ENCODE results near the gene KIF1A.

The KIF1A gene, protein sequence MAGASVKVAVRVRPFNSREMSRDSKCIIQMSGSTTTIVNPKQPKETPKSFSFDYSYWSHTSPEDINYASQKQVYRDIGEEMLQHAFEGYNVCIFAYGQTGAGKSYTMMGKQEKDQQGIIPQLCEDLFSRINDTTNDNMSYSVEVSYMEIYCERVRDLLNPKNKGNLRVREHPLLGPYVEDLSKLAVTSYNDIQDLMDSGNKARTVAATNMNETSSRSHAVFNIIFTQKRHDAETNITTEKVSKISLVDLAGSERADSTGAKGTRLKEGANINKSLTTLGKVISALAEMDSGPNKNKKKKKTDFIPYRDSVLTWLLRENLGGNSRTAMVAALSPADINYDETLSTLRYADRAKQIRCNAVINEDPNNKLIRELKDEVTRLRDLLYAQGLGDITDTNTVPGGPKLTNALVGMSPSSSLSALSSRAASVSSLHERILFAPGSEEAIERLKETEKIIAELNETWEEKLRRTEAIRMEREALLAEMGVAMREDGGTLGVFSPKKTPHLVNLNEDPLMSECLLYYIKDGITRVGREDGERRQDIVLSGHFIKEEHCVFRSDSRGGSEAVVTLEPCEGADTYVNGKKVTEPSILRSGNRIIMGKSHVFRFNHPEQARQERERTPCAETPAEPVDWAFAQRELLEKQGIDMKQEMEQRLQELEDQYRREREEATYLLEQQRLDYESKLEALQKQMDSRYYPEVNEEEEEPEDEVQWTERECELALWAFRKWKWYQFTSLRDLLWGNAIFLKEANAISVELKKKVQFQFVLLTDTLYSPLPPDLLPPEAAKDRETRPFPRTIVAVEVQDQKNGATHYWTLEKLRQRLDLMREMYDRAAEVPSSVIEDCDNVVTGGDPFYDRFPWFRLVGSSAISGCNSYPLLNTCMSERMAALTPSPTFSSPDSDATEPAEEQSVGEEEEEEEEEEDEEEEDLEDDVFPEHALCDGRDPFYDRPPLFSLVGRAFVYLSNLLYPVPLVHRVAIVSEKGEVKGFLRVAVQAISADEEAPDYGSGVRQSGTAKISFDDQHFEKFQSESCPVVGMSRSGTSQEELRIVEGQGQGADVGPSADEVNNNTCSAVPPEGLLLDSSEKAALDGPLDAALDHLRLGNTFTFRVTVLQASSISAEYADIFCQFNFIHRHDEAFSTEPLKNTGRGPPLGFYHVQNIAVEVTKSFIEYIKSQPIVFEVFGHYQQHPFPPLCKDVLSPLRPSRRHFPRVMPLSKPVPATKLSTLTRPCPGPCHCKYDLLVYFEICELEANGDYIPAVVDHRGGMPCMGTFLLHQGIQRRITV (N-terminal part only)

DNA sequence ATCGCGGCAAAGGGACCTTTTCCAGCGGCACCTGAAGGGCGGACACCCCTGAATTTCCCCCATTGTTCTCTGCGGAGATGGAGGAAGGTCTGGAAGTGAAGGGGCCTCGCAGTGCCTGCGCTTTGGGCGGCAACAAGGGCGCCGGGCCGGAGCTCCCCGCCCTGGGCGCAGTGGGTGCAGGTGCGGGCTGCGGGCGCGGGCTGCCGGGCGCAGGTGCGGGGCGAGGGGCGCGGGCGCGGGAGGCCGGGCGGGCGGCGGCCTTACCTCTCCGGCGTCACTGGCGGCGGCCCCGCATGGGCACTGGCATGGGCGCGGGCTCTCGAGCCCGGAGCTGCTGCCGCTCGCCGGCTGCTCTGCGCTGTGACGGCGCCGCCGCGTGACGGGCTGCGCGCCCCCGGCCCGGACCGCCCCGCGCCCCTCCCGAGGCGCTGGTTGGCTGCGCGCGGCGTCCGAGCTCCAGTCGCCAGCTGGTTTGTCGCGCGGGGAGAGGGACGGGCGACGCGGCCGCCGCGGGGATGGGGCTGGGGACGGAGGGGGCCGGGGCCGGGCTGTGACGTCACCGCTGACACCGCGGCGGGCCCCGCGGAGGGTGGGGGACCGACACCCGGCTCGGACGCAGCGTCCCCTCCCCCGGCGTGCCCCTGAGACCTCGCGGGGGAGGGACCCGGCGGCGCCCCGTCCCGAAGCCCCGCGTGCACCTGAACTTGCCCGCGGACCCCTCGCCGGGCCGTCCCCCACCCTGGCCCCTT lies at the start of gene KIF1A:
KIF1A (minus strand) TSS at position 362 of the 749 bp plus-strand sequence. CDS start 22,467 bp downstream, outside the sequence.
- no peak for DNase-seq (ENCODE audit: low read depth in 2 of 2)

DNA sequence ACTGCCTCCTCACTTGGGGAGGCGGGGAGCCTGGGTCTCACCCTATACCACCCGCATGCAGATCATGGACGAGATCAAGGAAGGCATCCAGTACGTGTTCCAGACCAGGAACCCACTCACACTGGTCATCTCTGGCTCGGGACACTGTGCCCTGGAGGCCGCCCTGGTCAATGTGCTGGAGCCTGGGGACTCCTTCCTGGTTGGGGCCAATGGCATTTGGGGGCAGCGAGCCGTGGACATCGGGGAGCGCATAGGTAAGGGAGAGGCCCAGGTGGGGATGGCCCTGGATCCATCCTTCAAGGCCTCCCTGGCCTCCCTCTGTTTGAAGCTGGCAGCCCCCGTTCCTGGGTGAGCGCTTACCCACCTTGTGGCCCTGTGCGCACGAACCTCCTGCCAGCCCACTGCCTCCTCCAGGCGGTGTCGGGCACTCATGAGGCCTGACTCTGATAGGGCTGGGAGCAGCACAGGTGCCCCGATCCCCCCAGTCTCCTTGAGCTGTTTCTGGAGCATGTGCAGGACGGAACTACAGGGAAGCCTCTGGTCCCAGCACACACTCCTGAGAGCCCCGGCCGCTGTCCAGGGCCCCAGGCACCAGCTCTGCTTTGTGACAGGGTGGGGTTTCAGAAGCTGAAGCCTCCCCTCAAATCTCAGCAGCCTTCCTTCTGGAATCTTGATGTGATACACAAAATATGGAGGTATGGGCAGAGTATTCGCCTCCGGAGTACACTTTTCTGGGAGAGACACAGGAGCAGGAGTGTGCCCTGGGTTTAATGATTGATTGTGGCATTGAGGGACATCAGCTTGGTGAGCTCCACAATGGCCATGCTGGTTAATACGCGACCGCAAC lies 49.3 kb upstream of the KIF1A start:
- no peak for DNase-seq (ENCODE audit: low read depth in 2 of 2)

- DNase-seq (ENCODE audit: low read depth in 2 of 2) = no peak
Measured at GRCh38 chr2:240868286-240869108, 48.5 kb upstream of the KIF1A start, which contains the start of gene AGXT. TSS of gene AGXT (plus strand) at chr2:240868824. CDS start at chr2:240868866, 42 bp downstream.

DNA sequence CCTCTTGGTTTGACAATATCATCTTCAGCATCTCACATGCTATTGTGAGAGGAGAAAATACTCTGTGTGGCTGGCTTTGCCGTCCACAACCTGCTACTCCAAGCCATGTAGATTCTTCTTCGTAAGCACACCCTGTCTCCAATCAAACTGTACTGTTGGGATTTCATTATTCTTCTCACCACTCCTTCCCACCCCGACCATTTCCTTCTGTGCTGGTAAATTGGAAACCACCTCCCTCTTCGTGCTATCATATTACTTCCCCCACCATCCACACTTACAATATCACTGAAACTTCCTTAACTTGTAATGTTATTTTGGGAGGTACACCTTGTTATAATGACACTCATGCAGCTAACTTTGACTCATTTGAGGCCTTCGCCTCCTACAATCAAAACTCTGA lies 45.4 kb upstream of the KIF1A start:
- no peak for DNase-seq (ENCODE audit: low read depth in 2 of 2)

DNA sequence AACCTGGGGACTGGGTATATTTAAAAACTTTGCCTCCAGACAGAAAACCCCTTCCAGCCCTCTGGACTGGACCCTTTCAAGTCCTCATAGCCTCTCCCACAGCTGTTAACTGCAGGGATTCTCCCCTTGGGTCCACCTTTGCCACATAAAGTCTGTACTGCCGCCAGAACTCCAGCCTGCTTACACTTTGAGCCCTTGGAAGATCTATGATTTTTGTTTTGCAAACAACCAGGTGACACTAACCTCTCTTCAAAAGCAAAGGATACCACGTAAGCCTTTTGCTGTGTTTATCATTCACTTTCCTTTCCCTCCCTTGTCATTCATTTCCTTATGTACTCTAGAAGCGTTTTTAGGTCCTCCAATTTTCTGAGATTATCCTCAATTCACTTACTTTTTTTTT lies 44.5 kb upstream of the KIF1A start:
- DNase-seq (ENCODE audit: low read depth in 2 of 2) = no peak

DNA sequence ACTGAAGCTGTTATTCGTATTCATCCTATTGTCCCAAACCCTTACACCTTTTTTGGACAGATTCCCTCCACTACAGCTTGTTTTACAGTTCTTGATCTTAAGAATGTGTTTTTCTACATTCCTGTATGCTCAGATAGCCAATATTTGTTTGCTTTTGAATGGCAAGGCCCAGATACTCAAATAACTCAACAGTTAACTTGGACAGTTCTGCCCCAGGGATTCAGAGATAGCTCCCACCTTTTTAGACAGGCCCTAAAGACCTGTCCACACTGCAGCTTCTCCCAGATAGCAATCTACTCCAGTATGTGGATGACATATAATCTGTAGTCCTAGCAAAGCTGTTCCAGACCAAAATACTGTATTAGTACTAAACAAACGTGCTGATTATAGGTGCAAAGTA lies 41.5 kb upstream of the KIF1A start:
- DNase-seq (ENCODE audit: low read depth in 2 of 2) = no peak

DNA sequence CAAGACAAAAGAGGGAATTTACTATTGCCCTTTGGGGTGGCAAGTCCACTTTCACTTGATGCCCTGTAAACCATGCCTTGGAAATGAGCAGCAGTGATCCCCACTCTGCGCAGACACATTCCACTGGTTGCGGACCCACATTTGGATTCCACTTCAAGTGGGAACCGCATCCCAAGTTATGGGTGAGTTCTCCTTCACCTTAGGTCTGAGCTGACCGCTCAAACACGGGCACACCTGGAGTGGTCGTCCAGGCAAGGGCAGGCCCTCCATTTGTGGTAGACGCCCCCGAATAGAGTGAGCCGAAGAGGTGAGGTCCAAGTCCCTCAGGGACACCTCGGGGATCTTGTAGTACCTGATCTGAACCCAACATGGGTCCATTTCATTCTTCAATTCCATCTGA lies 38.9 kb upstream of the KIF1A start:
- no peak for DNase-seq (ENCODE audit: low read depth in 2 of 2)

DNA sequence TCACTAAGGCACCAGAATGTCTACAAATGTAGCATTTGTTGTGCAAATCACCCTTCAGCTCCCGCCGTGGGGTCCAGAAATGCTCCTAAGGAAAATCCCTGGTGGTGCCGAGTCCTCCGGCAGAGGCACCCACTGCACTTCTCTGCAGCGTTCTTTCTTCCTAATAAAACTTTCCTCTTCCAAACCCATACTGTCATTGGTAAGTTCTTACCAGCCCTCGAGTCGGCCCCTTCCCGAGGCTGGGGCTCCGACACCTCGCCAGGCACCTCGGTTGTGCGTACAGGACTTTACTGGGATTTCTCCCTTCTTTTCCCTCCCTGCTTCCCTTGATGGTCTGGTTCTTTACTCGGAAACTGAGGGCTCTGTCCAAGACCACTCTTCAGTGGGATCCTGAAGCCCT lies 38.3 kb upstream of the KIF1A start:
- no peak for DNase-seq (ENCODE audit: low read depth in 2 of 2)

DNA sequence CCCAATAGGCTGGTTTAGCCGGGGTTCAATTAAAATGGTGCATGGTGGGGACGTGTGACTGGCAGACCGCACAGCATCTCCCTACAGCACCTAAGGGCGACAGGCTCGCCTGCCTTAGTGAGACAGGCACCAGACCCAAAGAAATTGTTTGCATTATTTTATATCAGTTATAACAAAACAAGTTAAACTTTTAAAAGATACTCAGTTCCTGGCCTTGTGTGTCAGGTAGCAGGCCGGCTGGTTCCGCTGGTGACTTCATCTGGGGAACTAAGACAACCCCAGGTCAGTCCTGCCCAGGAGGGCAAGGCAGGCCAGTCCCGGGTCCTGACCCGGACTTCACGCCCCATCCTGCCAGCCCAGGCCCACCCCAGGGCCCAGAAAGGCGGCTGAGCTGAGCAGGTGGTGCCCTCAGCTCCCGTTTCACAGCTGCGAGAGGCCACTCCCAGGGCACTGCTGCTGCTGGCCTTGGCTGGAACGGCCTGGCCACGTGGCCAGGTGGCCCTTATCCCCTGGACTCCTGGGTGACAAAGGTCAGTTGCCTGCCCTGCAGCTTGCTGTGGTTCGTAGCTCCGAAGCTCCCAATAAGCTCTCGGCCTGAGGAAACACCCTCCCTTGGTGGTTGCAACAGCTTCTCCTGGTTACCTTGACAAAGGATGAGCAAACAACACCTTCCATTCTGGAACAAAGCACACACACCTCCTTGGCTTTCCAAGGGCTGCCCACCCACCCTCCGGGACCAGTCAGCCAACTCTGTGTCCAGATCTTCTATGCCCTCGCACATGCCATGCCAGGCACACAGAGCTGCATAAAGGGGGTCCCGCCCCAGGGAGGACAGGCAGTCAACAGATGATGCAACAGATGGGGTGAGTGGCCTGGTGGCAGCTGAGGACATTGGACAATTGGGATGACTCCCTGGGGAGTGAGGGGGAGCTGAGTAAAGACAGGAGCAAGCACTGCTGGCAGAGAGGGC lies 37.3 kb upstream of the KIF1A start:
- DNase-seq (ENCODE audit: low read depth in 2 of 2) = no peak

GRCh38 chr2:240856151-240856980 lies 36.3 kb upstream of the KIF1A start:
- DNase-seq (ENCODE audit: low read depth in 2 of 2) = no peak

DNA sequence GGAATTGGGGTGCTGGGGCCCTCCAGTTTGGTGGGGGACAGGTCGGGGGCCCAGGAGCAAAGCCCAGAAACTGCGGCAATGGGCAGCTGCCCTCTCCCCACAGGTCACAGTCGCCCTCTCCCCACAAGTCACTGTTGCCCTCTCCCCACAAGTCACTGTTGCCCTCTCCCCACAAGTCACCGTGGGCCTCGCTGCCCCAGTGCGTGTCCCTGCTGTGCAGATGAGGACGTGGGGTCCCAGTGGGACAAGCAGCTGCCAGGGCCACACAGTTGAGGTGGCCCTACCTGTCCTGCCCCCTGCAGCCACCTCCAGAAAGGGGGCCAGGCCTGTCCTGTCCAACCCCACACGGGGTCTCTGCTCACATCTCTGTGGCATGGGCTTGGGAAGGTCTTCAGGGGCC lies 35.7 kb upstream of the KIF1A start:
- no peak for DNase-seq (ENCODE audit: low read depth in 2 of 2)

DNA sequence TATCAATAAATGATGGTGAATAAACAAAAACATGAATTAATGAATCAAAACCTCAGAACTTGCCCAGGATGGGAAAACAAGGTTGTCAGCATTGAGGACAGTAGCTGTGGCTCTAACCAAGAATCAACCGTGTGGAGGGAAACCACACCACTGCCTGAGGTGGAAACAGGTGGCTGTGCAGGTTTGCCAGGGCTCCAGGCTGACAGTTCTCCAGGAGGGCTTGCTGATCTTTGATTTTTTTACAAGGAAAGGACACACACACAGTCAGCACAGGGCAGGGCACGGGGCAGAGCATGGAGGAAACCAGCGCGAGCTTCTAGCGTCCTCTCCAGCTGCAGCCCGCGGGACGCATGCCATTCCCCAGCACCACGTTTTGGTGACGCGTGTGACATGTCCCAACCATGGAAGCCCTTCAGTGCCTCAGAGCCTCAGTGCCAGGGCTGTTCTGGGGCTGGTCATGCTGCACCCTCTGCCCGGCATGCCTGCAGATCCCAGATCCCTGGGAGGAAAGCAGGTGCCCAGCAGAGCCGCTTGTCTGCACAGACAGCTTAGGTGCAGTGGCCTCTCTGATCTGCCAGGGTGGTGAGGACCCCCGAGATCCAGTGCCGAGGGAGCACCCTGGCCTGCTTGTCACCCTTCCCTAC lies 32.8 kb upstream of the KIF1A start:
- DNase-seq (ENCODE audit: low read depth in 2 of 2) = no peak

DNA sequence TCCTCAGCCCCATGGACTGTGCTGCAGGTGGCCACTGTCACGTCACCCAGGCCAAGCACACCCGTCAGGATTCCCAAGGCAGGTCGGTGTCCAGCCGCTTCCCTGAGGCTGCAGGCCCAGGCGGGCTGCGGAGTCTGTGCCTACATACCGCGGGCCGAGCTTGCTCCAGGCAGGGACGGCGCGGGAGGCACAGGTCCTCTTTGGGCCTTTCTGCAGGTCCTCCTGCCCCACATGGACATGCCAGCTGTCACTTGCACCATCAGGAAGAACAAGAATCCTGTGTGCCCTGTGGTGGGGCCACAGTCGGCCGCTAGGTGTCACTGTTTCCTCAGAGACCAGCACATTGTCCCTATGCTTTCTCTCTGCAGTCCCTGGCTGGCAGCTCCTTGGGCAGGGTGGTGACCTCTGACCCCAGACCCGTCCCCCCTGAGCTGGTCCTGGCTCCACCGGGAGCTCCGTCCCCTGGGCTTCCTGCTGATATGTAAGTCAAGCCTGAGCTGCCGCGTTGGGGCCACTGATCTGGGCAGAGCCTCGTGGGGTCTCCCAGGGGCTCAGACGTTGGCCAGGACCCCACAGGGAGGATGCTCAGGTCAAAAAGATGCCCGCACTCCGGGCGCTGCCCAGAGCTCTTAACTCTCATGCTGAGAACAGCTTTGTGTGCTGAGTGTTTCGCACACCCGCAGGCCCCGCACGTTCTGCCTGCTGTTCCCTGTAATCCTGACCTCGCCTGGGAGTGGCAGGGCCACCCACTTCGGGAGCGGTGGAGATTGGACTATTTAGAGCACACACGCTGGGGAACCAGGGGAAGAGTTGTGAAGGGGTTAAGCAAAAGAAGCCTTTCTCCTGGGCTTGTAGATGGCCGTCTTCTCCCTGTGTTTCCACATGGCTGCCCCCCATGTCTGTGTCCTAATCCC lies 31.3 kb upstream of the KIF1A start:
- peak; percentile 59 to 74 for DNase-seq (ENCODE audit: low read depth in 2 of 2)

DNA sequence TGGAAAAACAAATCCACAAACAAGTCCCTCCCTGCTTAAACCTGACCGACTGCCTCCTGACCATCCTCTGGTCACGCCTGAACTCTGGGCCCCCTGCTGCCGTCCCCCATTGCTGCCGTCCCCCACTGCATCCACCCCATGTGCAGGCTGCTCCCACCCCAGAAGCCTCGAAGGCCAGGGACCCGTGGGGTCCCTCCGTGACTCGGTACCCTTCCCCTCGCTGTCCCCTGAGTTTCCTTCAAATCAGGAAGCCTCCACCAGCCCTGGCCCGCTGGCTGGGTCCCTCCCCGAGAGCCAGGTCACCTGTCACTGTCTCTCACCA lies 30.7 kb upstream of the KIF1A start:
- no peak for DNase-seq (ENCODE audit: low read depth in 2 of 2)

DNA sequence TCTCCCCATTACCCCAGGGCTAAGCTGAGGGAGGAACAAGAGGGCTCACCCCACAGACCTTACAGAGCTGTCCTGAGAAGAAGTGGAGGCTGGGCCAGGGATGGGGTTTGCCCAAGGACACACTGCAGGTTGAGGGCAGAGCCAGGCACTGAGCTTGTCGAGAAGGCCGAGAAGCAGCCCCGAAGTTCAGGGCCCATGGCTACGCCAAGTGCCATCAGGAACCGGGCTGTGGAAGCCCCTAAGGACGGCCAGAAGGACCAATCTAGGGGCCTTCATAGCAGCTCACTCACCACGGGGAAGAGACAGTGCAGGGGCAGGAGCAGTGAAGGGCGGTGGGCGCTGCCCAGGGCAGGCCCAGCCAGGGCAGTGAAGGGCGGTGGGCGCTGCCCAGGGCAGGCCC lies 30.0 kb upstream of the KIF1A start:
- no peak for DNase-seq (ENCODE audit: low read depth in 2 of 2)
